CD8-positive, alpha-beta memory T cell (primary cell): ENCODE results near the gene GPR62. TPM values are rescaled to one million over a fixed set of nuclear protein-coding genes. Genes with fewer than 3 reads are reported as not detected.

Source experiments
- CTCF ChIA-PET: fragments of 350-600 bp; sonication (Branson Sonifier 250); formaldehyde crosslinking; loops from one replicate; lab custom pipeline; 2021; ENCODE audit warnings: antibody characterized with exemption; lab: Charles Lee
- POLR2A ChIA-PET: fragments of 350-600 bp; sonication (Branson Sonifier 250); formaldehyde crosslinking; loops from one replicate; lab custom pipeline; 2021; ENCODE audit warnings: antibody characterized with exemption; lab: Charles Lee
- DNase-seq, 5 donors: peaks; one replicate each; pipeline versions ENCODE4 v3.0.0 to v3.0.0-alpha.2; 2020 to 2022; ENCODE audit warnings: mixed read lengths in 1 of 5
- H3K27ac ChIP-seq: one replicate; pipeline ENCODE4 v1.7.0; 2013; ENCODE audit warnings: low read depth, mild to moderate bottlenecking, low read length, moderate library complexity
- H3K27me3 ChIP-seq: 2 replicates; pipeline ENCODE4 v1.7.0; 2013; ENCODE audit warnings: low read length, mild to moderate bottlenecking; ENCODE audit not compliant: insufficient read depth, poor library complexity, severe bottlenecking
- H3K36me3 ChIP-seq: 2 replicates; pipeline ENCODE4 v1.7.0; 2013; ENCODE audit warnings: mild to moderate bottlenecking, low read length, moderate library complexity; ENCODE audit not compliant: insufficient read depth
- H3K4me1 ChIP-seq: 2 replicates; pipeline ENCODE4 v1.7.0; 2013; ENCODE audit warnings: mild to moderate bottlenecking, low read length, moderate library complexity; ENCODE audit not compliant: insufficient read depth
- H3K4me3 ChIP-seq: 2 replicates; pipeline ENCODE4 v1.7.0; 2013; ENCODE audit warnings: mild to moderate bottlenecking, low read length
- H3K9me3 ChIP-seq: 2 replicates; pipeline ENCODE4 v1.7.0; 2013; ENCODE audit warnings: mild to moderate bottlenecking, low read length
- H3K27ac Mint-ChIP-seq, 8 donors: one replicate each; pipeline ENCODE4 v1.8.0; 2020 to 2021; ENCODE audit warnings: mixed read lengths in 8 of 8, mild to moderate bottlenecking in 6 of 8, inconsistent platforms in 3 of 8, moderate library complexity in 3 of 8
- H3K27me3 Mint-ChIP-seq, 2 donors: one replicate each; pipeline ENCODE4 v1.8.0; 2020 to 2021; ENCODE audit warnings: mixed read lengths in 2 of 2, mild to moderate bottlenecking in 1 of 2, moderate library complexity in 1 of 2
- H3K36me3 Mint-ChIP-seq, 3 donors: one replicate each; pipeline ENCODE4 v1.8.0; 2020 to 2021; ENCODE audit warnings: mixed read lengths in 3 of 3, inconsistent platforms in 1 of 3, mild to moderate bottlenecking in 1 of 3
- H3K4me1 Mint-ChIP-seq, 3 donors: one replicate each; pipeline ENCODE4 v1.8.0; 2020 to 2021; ENCODE audit warnings: mixed read lengths in 3 of 3, inconsistent platforms in 1 of 3, mild to moderate bottlenecking in 1 of 3
- H3K4me3 Mint-ChIP-seq, 7 donors: one replicate each; pipeline ENCODE4 v1.8.0; 2020 to 2021; ENCODE audit warnings: mixed read lengths in 7 of 7, mild to moderate bottlenecking in 6 of 7, moderate library complexity in 4 of 7, inconsistent platforms in 2 of 7
- H3K9me3 Mint-ChIP-seq, 5 donors: one replicate each; pipeline ENCODE4 v1.8.0; 2020 to 2022; ENCODE audit warnings: mixed read lengths in 5 of 5, mild to moderate bottlenecking in 3 of 5, moderate library complexity in 2 of 5, inconsistent platforms in 1 of 5
- polyA plus RNA-seq: library from polyadenylated mRNA; unstranded; fragments of 300-500 nt; fragmentation: Illumina TruSeq; gene quantifications from one replicate; pipeline ENCODE4 v1.2.3, GENCODE V29; 2021
- total RNA-seq, 2 experiments: library from RNA; stranded (reverse); gene quantifications; one replicate each; pipeline ENCODE4 v1.2.3, GENCODE V29; 2021

GPR62 gene
- total and polyA plus RNA-seq, 3 experiments from 2014 or later, result not detected

- Histone ChIP-seq H3K27ac (no peak overlapping the region), H3K4me3 (no peak overlapping the region), H3K9me3 (no peaks in the 10 kb centered on the region), H3K4me1 (peaks cover 15% of the 10 kb centered on the region), H3K36me3 (peaks cover 32% of the 10 kb centered on the region), H3K27me3 (no peaks in the 10 kb centered on the region)
- POLR2A ChIA-PET, result no interaction called here
- Mint-ChIP-seq H3K9me3 (no peaks in the 10 kb centered on the region), H3K27me3 (no peaks in the 10 kb centered on the region), H3K4me3 (no peak overlapping the region), H3K4me1 (peaks cover 16 to 26% (median 25%) of the 10 kb centered on the region in 3 donors), H3K27ac (no peak overlapping the region), H3K36me3 (peaks cover 3 to 76% (median 5%) of the 10 kb centered on the region in 3 donors)
- DNase-seq, result no peak
- CTCF ChIA-PET, result interaction anchor here (1.3 kb wide), 1 partner anchor 37 kb away, joined by 4 read pairs; the partner anchor contains the start of gene ABHD14B
Observed at GRCh38 chr3:51935886-51936755, 19.1 kb upstream of the GPR62 start.

GRCh38 chr3:51937014-51937413 lies 18.2 kb upstream of the GPR62 start:
- Histone ChIP-seq H3K27ac (no peak overlapping the region), H3K4me3 (no peak overlapping the region), H3K36me3 (peaks cover 32% of the 10 kb centered on the region), H3K9me3 (no peaks in the 10 kb centered on the region), H3K4me1 (peaks cover 18% of the 10 kb centered on the region), H3K27me3 (no peaks in the 10 kb centered on the region)
- Mint-ChIP-seq H3K36me3 (peaks cover 3 to 75% (median 5%) of the 10 kb centered on the region in 3 donors), H3K4me1 (peaks cover 18 to 34% (median 28%) of the 10 kb centered on the region in 3 donors), H3K27ac (no peak overlapping the region), H3K4me3 (no peak overlapping the region), H3K9me3 (no peaks in the 10 kb centered on the region), H3K27me3 (no peaks in the 10 kb centered on the region)
- DNase-seq, result no peak
- ChIA-PET POLR2A (no interaction called here), CTCF (interaction anchor here (1.3 kb wide), 1 partner anchor 37 kb away, joined by 4 read pairs; the partner anchor contains the start of gene ABHD14B)

GRCh38 chr3:51937611-51938450 lies 17.4 kb upstream of the GPR62 start:
- Histone ChIP-seq H3K27ac (no peak overlapping the region), H3K27me3 (no peaks in the 10 kb centered on the region), H3K4me1 (peaks cover 23% of the 10 kb centered on the region), H3K36me3 (peaks cover 32% of the 10 kb centered on the region), H3K4me3 (no peak overlapping the region), H3K9me3 (no peaks in the 10 kb centered on the region)
- H3K27ac Mint-ChIP-seq, result no peak overlapping the region
- POLR2A ChIA-PET, result no interaction called here
- CTCF ChIA-PET, result no interaction called here
- H3K27me3 Mint-ChIP-seq, result no peaks in the 10 kb centered on the region
- peaks cover 3 to 72% (median 5%) of the 10 kb centered on the region in 3 donors for H3K36me3 Mint-ChIP-seq
- no peaks in the 10 kb centered on the region for H3K9me3 Mint-ChIP-seq
- peak overlapping the region in 1 of 7 donors; percentile 79 for H3K4me3 Mint-ChIP-seq
- peaks cover 21 to 42% (median 31%) of the 10 kb centered on the region in 3 donors for H3K4me1 Mint-ChIP-seq
- DNase-seq, result no peak

GRCh38 chr3:51938780-51939425 lies 16.3 kb upstream of the GPR62 start:
- peaks cover 23 to 48% (median 34%) of the 10 kb centered on the region in 3 donors for H3K4me1 Mint-ChIP-seq
- no peaks in the 10 kb centered on the region for H3K9me3 ChIP-seq
- H3K4me3 Mint-ChIP-seq, result peak overlapping the region in 6 of 7 donors; percentile 2 to 79 (median 8)
- no peak overlapping the region for H3K27ac ChIP-seq
- ChIA-PET POLR2A (no interaction called here), CTCF (no interaction called here)
- peaks cover 30% of the 10 kb centered on the region for H3K4me1 ChIP-seq
- no peak for DNase-seq
- peaks cover 32% of the 10 kb centered on the region for H3K36me3 ChIP-seq
- peaks cover 3 to 61% (median 5%) of the 10 kb centered on the region in 3 donors for H3K36me3 Mint-ChIP-seq
- H3K4me3 ChIP-seq, result no peak overlapping the region
- H3K27me3 Mint-ChIP-seq, result no peaks in the 10 kb centered on the region
- H3K27ac Mint-ChIP-seq, result peak overlapping the region in 4 of 8 donors; percentile 3 to 36 (median 8)
- H3K27me3 ChIP-seq, result no peaks in the 10 kb centered on the region
- no peaks in the 10 kb centered on the region for H3K9me3 Mint-ChIP-seq

- peaks cover 30% of the 10 kb centered on the region for H3K4me1 ChIP-seq
- ChIA-PET CTCF (interaction anchor here (0.6 to 6.2 kb wide), 19 partner anchors 8 to 391 kb away, joined by 3 to 65 read pairs (median 4); partner anchors contain the start of genes ABHD14A, ABHD14B, ACY1 and GPR62), POLR2A (interaction anchor here (0.6 to 1.2 kb wide), 4 partner anchors 27 to 42 kb away, joined by 3 to 5 read pairs (median 3); partner anchors contain the start of genes ABHD14A, ABHD14B and ACY1)
- H3K27me3 ChIP-seq, result no peaks in the 10 kb centered on the region
- no peak for DNase-seq
- Mint-ChIP-seq H3K4me3 (peak overlapping the region; percentile 81 to 95 (median 89)), H3K27ac (peak overlapping the region; percentile 51 to 95 (median 76)), H3K36me3 (peaks cover 0 to 41% (median 5%) of the 10 kb centered on the region in 3 donors), H3K9me3 (no peaks in the 10 kb centered on the region), H3K27me3 (no peaks in the 10 kb centered on the region), H3K4me1 (peaks cover 23 to 50% (median 34%) of the 10 kb centered on the region in 3 donors)
- H3K36me3 ChIP-seq, result peaks cover 25% of the 10 kb centered on the region
- H3K27ac ChIP-seq, result peak overlapping the region; percentile 70
- H3K9me3 ChIP-seq, result no peaks in the 10 kb centered on the region
- H3K4me3 ChIP-seq, result peak overlapping the region; percentile 89
Observed at GRCh38 chr3:51940648-51941462, 14.3 kb upstream of the GPR62 start.

- POLR2A ChIA-PET, result interaction anchor here (0.6 to 1.2 kb wide), 4 partner anchors 27 to 41 kb away, joined by 3 to 6 read pairs (median 4); partner anchors contain the start of genes ABHD14A, ABHD14B and ACY1
- Mint-ChIP-seq H3K4me1 (peaks cover 23 to 50% (median 34%) of the 10 kb centered on the region in 3 donors), H3K9me3 (no peaks in the 10 kb centered on the region), H3K36me3 (peaks cover 0 to 36% (median 5%) of the 10 kb centered on the region in 3 donors), H3K27ac (peak overlapping the region; percentile 51 to 95 (median 77)), H3K27me3 (no peaks in the 10 kb centered on the region), H3K4me3 (peak overlapping the region; percentile 86 to 95 (median 92))
- Histone ChIP-seq H3K4me1 (peaks cover 30% of the 10 kb centered on the region), H3K27me3 (no peaks in the 10 kb centered on the region), H3K4me3 (peak overlapping the region; percentile 89), H3K27ac (peak overlapping the region; percentile 70), H3K36me3 (peaks cover 20% of the 10 kb centered on the region), H3K9me3 (no peaks in the 10 kb centered on the region)
- CTCF ChIA-PET, result interaction anchor here (0.6 to 6.2 kb wide), 20 partner anchors 9 to 391 kb away, joined by 3 to 65 read pairs (median 4); partner anchors contain the start of genes ABHD14A, ABHD14B, ACY1 and GPR62
- DNase-seq, result no peak
Observed at GRCh38 chr3:51941463-51941797, 13.8 kb upstream of the GPR62 start.
